Uterus (tissue), 2 donors: Measurements from ENCODE around the gene NLGN1.

Experiments
- CTCF ChIP-seq, 4 experiments: fragments of 200-600 bp in 2 of 4; fragments of 450-650 bp in 2 of 4; sonication (generic) in 2 of 4; IDR thresholded peaks; one replicate each; pipeline ENCODE4 v1.5.1; 2016 to 2019; ENCODE audit warnings: antibody characterized with exemption in 4 of 4, mild to moderate bottlenecking in 2 of 4, moderate library complexity in 1 of 4
- POLR2A ChIP-seq, 2 donors: fragments of 450-650 bp; IDR thresholded peaks; one replicate each; pipeline ENCODE4 v1.6.1; 2016; ENCODE audit warnings: antibody characterized with exemption in 2 of 2, mild to moderate bottlenecking in 1 of 2, moderate library complexity in 1 of 2

GRCh38 chr3:173902401-173902800 is 504.9 kb downstream of the NLGN1 start:
- TF ChIP-seq POLR2A (IDR thresholded peaks at IDR 0.05) (no peak), CTCF (IDR thresholded peaks at IDR 0.05) (no peak)
